ENCODE data around the gene CCND2.

DNA sequence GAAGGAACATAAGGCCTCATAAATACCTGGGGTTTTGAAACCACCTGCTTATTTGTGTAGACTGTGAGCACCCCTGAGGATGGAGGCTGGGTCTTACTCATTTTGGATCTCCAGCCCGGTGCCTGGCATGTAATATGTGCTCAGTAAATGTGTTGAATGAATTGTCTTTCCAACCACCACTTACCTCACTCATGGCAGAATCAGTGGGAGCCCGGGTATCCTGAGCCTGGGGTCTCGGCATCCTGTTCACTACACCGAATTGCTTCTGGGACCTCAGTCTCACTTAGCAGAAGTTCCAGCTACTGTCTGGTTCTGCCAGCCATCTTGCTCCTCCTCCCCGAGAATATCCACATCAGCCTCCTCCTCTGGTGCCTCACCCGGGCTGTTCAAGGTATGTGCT is 43.0 kb upstream of the CCND2 start:
- TF ChIP-seq, protein P1, sequence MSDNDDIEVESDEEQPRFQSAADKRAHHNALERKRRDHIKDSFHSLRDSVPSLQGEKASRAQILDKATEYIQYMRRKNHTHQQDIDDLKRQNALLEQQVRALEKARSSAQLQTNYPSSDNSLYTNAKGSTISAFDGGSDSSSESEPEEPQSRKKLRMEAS (IDR thresholded peaks at IDR 0.05) = no peak
- TF ChIP-seq RAD21 (IDR thresholded peaks at IDR 0.05) (no peak), TAF1 (conservative IDR thresholded peaks at IDR 0.05) (no peak), RXRA (IDR thresholded peaks at IDR 0.05) (no peak), EGR1 (IDR thresholded peaks at IDR 0.05; ENCODE audit: low read depth in 2 of 2) (no peak), NR2F2 (IDR thresholded peaks at IDR 0.05) (no peak), HNF4A (conservative IDR thresholded peaks at IDR 0.05) (no peak), YY1 (IDR thresholded peaks at IDR 0.05) (no peak), GABPA (IDR thresholded peaks at IDR 0.05 in 1 of 2, conservative IDR thresholded peaks at IDR 0.05 in 1 of 2) (no peak), SP1 (IDR thresholded peaks at IDR 0.05) (no peak)
- TF ChIP-seq, protein P2, sequence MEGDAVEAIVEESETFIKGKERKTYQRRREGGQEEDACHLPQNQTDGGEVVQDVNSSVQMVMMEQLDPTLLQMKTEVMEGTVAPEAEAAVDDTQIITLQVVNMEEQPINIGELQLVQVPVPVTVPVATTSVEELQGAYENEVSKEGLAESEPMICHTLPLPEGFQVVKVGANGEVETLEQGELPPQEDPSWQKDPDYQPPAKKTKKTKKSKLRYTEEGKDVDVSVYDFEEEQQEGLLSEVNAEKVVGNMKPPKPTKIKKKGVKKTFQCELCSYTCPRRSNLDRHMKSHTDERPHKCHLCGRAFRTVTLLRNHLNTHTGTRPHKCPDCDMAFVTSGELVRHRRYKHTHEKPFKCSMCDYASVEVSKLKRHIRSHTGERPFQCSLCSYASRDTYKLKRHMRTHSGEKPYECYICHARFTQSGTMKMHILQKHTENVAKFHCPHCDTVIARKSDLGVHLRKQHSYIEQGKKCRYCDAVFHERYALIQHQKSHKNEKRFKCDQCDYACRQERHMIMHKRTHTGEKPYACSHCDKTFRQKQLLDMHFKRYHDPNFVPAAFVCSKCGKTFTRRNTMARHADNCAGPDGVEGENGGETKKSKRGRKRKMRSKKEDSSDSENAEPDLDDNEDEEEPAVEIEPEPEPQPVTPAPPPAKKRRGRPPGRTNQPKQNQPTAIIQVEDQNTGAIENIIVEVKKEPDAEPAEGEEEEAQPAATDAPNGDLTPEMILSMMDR (IDR thresholded peaks at IDR 0.05; ENCODE audit: low read depth, low read length, missing input control) = no peak
- TF ChIP-seq, protein P3, sequence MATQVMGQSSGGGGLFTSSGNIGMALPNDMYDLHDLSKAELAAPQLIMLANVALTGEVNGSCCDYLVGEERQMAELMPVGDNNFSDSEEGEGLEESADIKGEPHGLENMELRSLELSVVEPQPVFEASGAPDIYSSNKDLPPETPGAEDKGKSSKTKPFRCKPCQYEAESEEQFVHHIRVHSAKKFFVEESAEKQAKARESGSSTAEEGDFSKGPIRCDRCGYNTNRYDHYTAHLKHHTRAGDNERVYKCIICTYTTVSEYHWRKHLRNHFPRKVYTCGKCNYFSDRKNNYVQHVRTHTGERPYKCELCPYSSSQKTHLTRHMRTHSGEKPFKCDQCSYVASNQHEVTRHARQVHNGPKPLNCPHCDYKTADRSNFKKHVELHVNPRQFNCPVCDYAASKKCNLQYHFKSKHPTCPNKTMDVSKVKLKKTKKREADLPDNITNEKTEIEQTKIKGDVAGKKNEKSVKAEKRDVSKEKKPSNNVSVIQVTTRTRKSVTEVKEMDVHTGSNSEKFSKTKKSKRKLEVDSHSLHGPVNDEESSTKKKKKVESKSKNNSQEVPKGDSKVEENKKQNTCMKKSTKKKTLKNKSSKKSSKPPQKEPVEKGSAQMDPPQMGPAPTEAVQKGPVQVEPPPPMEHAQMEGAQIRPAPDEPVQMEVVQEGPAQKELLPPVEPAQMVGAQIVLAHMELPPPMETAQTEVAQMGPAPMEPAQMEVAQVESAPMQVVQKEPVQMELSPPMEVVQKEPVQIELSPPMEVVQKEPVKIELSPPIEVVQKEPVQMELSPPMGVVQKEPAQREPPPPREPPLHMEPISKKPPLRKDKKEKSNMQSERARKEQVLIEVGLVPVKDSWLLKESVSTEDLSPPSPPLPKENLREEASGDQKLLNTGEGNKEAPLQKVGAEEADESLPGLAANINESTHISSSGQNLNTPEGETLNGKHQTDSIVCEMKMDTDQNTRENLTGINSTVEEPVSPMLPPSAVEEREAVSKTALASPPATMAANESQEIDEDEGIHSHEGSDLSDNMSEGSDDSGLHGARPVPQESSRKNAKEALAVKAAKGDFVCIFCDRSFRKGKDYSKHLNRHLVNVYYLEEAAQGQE (IDR thresholded peaks at IDR 0.05) = no peak
- TF ChIP-seq, protein P4, sequence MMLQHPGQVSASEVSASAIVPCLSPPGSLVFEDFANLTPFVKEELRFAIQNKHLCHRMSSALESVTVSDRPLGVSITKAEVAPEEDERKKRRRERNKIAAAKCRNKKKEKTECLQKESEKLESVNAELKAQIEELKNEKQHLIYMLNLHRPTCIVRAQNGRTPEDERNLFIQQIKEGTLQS (IDR thresholded peaks at IDR 0.05) = no peak
- TF ChIP-seq, protein P5, sequence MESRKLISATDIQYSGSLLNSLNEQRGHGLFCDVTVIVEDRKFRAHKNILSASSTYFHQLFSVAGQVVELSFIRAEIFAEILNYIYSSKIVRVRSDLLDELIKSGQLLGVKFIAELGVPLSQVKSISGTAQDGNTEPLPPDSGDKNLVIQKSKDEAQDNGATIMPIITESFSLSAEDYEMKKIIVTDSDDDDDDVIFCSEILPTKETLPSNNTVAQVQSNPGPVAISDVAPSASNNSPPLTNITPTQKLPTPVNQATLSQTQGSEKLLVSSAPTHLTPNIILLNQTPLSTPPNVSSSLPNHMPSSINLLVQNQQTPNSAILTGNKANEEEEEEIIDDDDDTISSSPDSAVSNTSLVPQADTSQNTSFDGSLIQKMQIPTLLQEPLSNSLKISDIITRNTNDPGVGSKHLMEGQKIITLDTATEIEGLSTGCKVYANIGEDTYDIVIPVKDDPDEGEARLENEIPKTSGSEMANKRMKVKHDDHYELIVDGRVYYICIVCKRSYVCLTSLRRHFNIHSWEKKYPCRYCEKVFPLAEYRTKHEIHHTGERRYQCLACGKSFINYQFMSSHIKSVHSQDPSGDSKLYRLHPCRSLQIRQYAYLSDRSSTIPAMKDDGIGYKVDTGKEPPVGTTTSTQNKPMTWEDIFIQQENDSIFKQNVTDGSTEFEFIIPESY (IDR thresholded peaks at IDR 0.05) = no peak
